Measurements from ENCODE around the gene SLC35B4. TPM values are rescaled to one million over a fixed set of nuclear protein-coding genes. Genes with fewer than 3 reads are reported as not detected.

The SLC35B4 gene
- total RNA-seq, 1 donor from 2014 or later, result 25.4 TPM

DNA sequence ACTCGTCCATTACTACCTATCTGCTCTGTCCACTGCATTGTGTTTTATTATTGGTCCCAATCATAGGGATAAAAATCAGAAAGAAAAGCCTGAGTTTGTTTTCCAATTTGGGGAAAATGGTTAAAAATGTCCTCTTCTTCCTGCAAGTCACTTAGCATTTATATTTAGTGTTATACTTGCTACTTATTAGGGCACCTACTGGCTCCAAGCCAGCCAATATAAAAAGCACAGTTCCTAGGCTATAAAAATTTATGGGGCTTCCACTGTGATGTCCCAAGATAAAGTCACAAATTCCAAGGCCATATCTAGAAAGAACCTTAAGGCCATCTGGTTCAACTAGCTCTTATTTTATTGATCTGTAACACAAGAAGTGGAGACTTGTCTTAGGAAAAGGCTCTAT lies 3.2 kb downstream of the SLC35B4 start:
- H3K4me3 Mint-ChIP-seq, result no peak overlapping the region
- no peaks in the 10 kb centered on the region for H3K36me3 Mint-ChIP-seq
- no peaks in the 10 kb centered on the region for H3K27me3 Mint-ChIP-seq (ENCODE audit: low read depth)
- no peak overlapping the region for H3K27ac Mint-ChIP-seq
- no peak for DNase-seq (ENCODE audit: low spot score in 2 of 2, unreplicated experiment in 2 of 2)
- H3K4me1 Mint-ChIP-seq, result peaks cover 17% of the 10 kb centered on the region
- no peak for TF ChIP-seq CTCF (IDR thresholded peaks at IDR 0.05; ENCODE audit: unreplicated experiment)
- no peaks in the 10 kb centered on the region for H3K9me3 Mint-ChIP-seq

DNA sequence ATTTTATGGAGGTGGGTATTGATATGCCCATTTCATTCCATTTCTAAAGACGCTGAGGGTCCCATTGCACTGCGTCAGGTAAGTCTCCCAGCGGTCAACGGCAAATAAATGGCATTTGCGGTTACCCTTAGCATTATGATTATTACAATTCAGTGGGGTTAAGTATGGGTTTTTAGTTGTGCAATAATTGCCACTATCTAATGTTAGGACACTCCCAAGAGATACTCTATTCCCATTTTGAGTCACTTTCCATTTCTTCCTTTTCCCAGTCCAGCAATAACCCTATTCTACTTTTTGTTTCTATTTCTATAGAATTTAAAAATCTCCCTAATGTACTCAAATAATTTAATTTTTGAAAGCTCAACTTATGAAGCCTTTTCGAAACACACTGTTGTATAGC lies 4.0 kb downstream of the SLC35B4 start:
- no peak for TF ChIP-seq CTCF (IDR thresholded peaks at IDR 0.05; ENCODE audit: unreplicated experiment)
- no peaks in the 10 kb centered on the region for H3K9me3 Mint-ChIP-seq
- DNase-seq (ENCODE audit: low spot score in 2 of 2, unreplicated experiment in 2 of 2), result no peak
- H3K36me3 Mint-ChIP-seq, result peaks cover 4% of the 10 kb centered on the region
- H3K27ac Mint-ChIP-seq, result no peak overlapping the region
- H3K4me3 Mint-ChIP-seq, result no peak overlapping the region
- peaks cover 17% of the 10 kb centered on the region for H3K4me1 Mint-ChIP-seq
- no peaks in the 10 kb centered on the region for H3K27me3 Mint-ChIP-seq (ENCODE audit: low read depth)

GRCh38 chr7:134311807-134312206 lies 4.9 kb downstream of the SLC35B4 start:
- TF ChIP-seq CTCF (IDR thresholded peaks at IDR 0.05; ENCODE audit: unreplicated experiment), result no peak
- Mint-ChIP-seq H3K4me3 (no peak overlapping the region), H3K36me3 (peaks cover 4% of the 10 kb centered on the region), H3K27me3 (ENCODE audit: low read depth) (no peaks in the 10 kb centered on the region), H3K9me3 (no peaks in the 10 kb centered on the region), H3K4me1 (peaks cover 11% of the 10 kb centered on the region), H3K27ac (no peak overlapping the region)
- no peak for DNase-seq (ENCODE audit: low spot score in 2 of 2, unreplicated experiment in 2 of 2)

- Mint-ChIP-seq H3K36me3 (peaks cover 19% of the 10 kb centered on the region), H3K4me1 (no peaks in the 10 kb centered on the region), H3K27ac (no peak overlapping the region), H3K27me3 (ENCODE audit: low read depth) (no peaks in the 10 kb centered on the region), H3K9me3 (no peaks in the 10 kb centered on the region), H3K4me3 (no peak overlapping the region)
- DNase-seq (ENCODE audit: low spot score in 2 of 2, unreplicated experiment in 2 of 2), result no peak
- no peak for TF ChIP-seq CTCF (IDR thresholded peaks at IDR 0.05; ENCODE audit: unreplicated experiment)
These were observed 8.2 kb downstream of the SLC35B4 start for GRCh38 chr7:134308548-134308947.

DNA sequence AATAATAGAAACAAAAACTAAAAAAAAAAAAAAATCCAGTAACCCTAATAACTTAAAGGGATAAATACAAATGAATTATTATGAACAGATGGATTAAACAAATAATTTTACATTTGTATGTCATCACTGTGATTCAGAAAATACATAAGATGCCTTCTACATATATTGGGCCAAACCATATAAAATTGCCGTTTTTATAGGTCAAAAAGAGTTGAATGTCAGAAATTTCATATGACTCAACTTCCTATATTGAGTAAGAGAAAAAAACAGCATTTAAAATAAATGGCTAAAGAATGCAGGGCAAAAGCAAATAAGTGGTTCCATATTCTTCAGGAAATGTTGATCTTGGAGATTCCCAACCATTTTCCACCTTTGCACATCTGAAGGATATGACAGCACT lies 9.4 kb downstream of the SLC35B4 start:
- H3K27me3 Mint-ChIP-seq (ENCODE audit: low read depth), result no peaks in the 10 kb centered on the region
- no peaks in the 10 kb centered on the region for H3K4me1 Mint-ChIP-seq
- H3K36me3 Mint-ChIP-seq, result peaks cover 27% of the 10 kb centered on the region
- no peak overlapping the region for H3K27ac Mint-ChIP-seq
- no peak overlapping the region for H3K4me3 Mint-ChIP-seq
- TF ChIP-seq CTCF (IDR thresholded peaks at IDR 0.05; ENCODE audit: unreplicated experiment), result no peak
- no peak for DNase-seq (ENCODE audit: low spot score in 2 of 2, unreplicated experiment in 2 of 2)
- no peaks in the 10 kb centered on the region for H3K9me3 Mint-ChIP-seq

DNA sequence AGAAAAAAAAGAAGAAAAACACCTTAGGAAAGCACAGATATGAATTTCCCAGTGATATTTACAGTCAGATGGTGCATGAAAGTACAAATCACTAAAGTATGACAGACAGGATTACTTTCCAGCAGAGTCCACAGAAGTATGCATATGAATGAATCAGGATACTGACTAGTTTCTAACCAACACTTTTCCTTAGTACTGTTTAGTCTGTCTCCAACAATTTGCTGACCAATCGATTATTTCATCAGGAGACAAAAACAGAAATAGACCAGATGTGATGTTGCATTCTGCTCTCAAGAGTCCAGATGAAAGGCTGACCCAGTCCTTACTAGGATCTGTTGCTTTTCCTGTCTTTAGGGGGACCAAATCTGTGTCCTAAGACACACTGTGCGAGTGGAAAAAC lies 14.6 kb downstream of the SLC35B4 start:
- no peaks in the 10 kb centered on the region for H3K27me3 Mint-ChIP-seq (ENCODE audit: low read depth)
- H3K36me3 Mint-ChIP-seq, result peaks cover 45% of the 10 kb centered on the region
- H3K4me3 Mint-ChIP-seq, result no peak overlapping the region
- no peak overlapping the region for H3K27ac Mint-ChIP-seq
- TF ChIP-seq CTCF (IDR thresholded peaks at IDR 0.05; ENCODE audit: unreplicated experiment), result no peak
- H3K4me1 Mint-ChIP-seq, result no peaks in the 10 kb centered on the region
- H3K9me3 Mint-ChIP-seq, result no peaks in the 10 kb centered on the region
- no peak for DNase-seq (ENCODE audit: low spot score in 2 of 2, unreplicated experiment in 2 of 2)

Data from mesothelial cell of epicardium (in vitro differentiated cells).